OCI-LY7 (cell line): ENCODE results near the gene WWOX. TPM values are rescaled to one million over a fixed set of nuclear protein-coding genes. Genes with fewer than 3 reads are reported as not detected.
A peak's percentile ranks its signal among the peaks of the same experiment; 100 is the strongest.

Source experiments
- BruUV-seq: library from RNA; stranded (reverse); fragments of 400-500 nt; replicated peaks from 2 replicates; lab custom pipeline; 2021; lab: Mats Ljungman, UMichigan
- CTCF ChIA-PET: fragments of 300-600 bp; sonication (Branson Sonifier 250); formaldehyde crosslinking; loops from one replicate; lab custom pipeline; 2022; ENCODE audit warnings: antibody characterized with exemption; ENCODE audit not compliant: unreplicated experiment; lab: Charles Lee
- POLR2A ChIA-PET: fragments of 300-600 bp; sonication (Branson Sonifier 250); formaldehyde crosslinking; loops from one replicate; lab custom pipeline; 2022; ENCODE audit warnings: antibody characterized with exemption; lab: Charles Lee
- DNase-seq: peaks from one replicate; pipeline ENCODE4 v3.0.0-alpha.2; 2015; ENCODE audit warnings: low spot score
- H2AFZ ChIP-seq: fragments of 200-600 bp; sonication (generic), shearing (Covaris generic); 2 replicates; pipeline ENCODE4 v1.6.1; 2014; ENCODE audit warnings: mild to moderate bottlenecking, antibody characterized with exemption, low read length, moderate library complexity
- H3K27ac ChIP-seq: fragments of 200-600 bp; sonication (generic); 2 replicates; pipeline ENCODE4 v1.5.1; 2014; ENCODE audit warnings: mixed run types, low read depth, mild to moderate bottlenecking, moderate library complexity, low read length, inconsistent platforms; ENCODE audit not compliant: poor library complexity, severe bottlenecking
- H3K36me3 ChIP-seq: fragments of 200-600 bp; sonication (generic); 2 replicates; pipeline ENCODE4 v1.6.1; 2014; ENCODE audit warnings: mild to moderate bottlenecking, antibody characterized with exemption, low read length, moderate library complexity, mixed read lengths; ENCODE audit not compliant: insufficient read depth
- H3K4me1 ChIP-seq: fragments of 200-600 bp; sonication (generic); 2 replicates; pipeline ENCODE4 v1.5.1; 2014; ENCODE audit warnings: mild to moderate bottlenecking, low read length; ENCODE audit not compliant: insufficient read depth, poor library complexity, severe bottlenecking
- H3K4me2 ChIP-seq: fragments of 200-600 bp; sonication (generic); 2 replicates; pipeline ENCODE4 v1.6.1; 2014; ENCODE audit warnings: mild to moderate bottlenecking, low read length
- H3K4me3 ChIP-seq: fragments of 200-600 bp; sonication (generic); 2 replicates; pipeline ENCODE4 v1.5.1; 2014; ENCODE audit warnings: mild to moderate bottlenecking, low read depth, low read length; ENCODE audit not compliant: poor library complexity, severe bottlenecking
- H3K79me2 ChIP-seq: fragments of 200-600 bp; sonication (generic); 2 replicates; pipeline ENCODE4 v1.6.1; 2016; ENCODE audit warnings: low read depth, mild to moderate bottlenecking, low read length, moderate library complexity, mixed read lengths; ENCODE audit not compliant: insufficient read depth
- H3K9me2 ChIP-seq: fragments of 200-600 bp; sonication (generic); 2 replicates; pipeline ENCODE4 v1.6.1; 2016; ENCODE audit warnings: mild to moderate bottlenecking, low read length, mixed read lengths; ENCODE audit not compliant: insufficient read depth
- H3K9me3 ChIP-seq: fragments of 200-600 bp; sonication (generic); 2 replicates; pipeline ENCODE4 v1.6.1; 2014; ENCODE audit warnings: mild to moderate bottlenecking, mixed run types, low read length, mixed read lengths
- H4K20me1 ChIP-seq: fragments of 200-600 bp; sonication (generic); 2 replicates; pipeline ENCODE4 v1.6.1; 2014; ENCODE audit warnings: mild to moderate bottlenecking, antibody characterized with exemption, low read length, moderate library complexity, mixed read lengths; ENCODE audit not compliant: insufficient read depth
- CTCF ChIP-seq: fragments of 200-600 bp; sonication (generic); conservative IDR thresholded peaks from 2 replicates; pipeline ENCODE4 v1.5.1; 2014; ENCODE audit warnings: mild to moderate bottlenecking, antibody characterized with exemption, low read length, moderate library complexity, mixed read lengths
- EZH2phosphoT487 ChIP-seq: fragments of 200-600 bp; sonication (generic); IDR thresholded peaks from 2 replicates; pipeline ENCODE4 v1.6.1; 2018; ENCODE audit warnings: low read depth, borderline replicate concordance, mild to moderate bottlenecking, mixed run types, antibody characterized with exemption, low read length, moderate library complexity, mixed read lengths
- intact Hi-C: fragments of 100-400 bp; cut with micrococcal nuclease; formaldehyde crosslinking; loops from one replicate; pipeline ENCODE4 v1.10.0; 2022; ENCODE audit not compliant: unreplicated experiment
- total RNA-seq, 2 experiments: library from RNA; depleted of rRNA in 1 of 2; stranded (reverse); fragments of >200 nt in 1 of 2; shearing (Covaris generic) in 1 of 2; gene quantifications; 2 replicates each; pipeline ENCODE4 v1.2.3, GENCODE V29; 2014 to 2022

WWOX gene
- total RNA-seq, 2 experiments from 2014 or later: 40.2 to 47.6 TPM

GRCh38 chr16:78939597-78939996 lies 840.1 kb downstream of the WWOX start:
- Histone ChIP-seq H3K36me3 (no peaks in the 10 kb centered on the region), H4K20me1 (no peaks in the 10 kb centered on the region), H2AFZ (no peak overlapping the region), H3K4me2 (0 out of 2 replicates have a peak overlapping the region, but pooled peaks have one; percentile 15), H3K79me2 (no peaks in the 10 kb centered on the region), H3K27ac (no peak overlapping the region), H3K4me3 (no peak overlapping the region), H3K9me3 (no peaks in the 10 kb centered on the region), H3K4me1 (no peaks in the 10 kb centered on the region), H3K9me2 (no peaks in the 10 kb centered on the region)
- TF ChIP-seq CTCF: no peak
- no TSS peak for BruUV-seq
- ChIA-PET CTCF (no interaction called here), POLR2A (no interaction called here)
- intact Hi-C loops: no loop called here
- DNase-seq: no peak

GRCh38 chr16:78942625-78943245 lies 843.3 kb downstream of the WWOX start:
- TF ChIP-seq CTCF (no peak), EZH2phosphoT487 (no peak)
- no peaks in the 10 kb centered on the region for H4K20me1 ChIP-seq
- BruUV-seq: no TSS peak
- intact Hi-C loops: no loop called here
- no peak overlapping the region for H3K4me3 ChIP-seq
- no peaks in the 10 kb centered on the region for H3K9me2 ChIP-seq
- no peaks in the 10 kb centered on the region for H3K79me2 ChIP-seq
- H3K4me1 ChIP-seq: no peaks in the 10 kb centered on the region
- H3K27ac ChIP-seq: no peak overlapping the region
- DNase-seq: no peak
- no peaks in the 10 kb centered on the region for H3K36me3 ChIP-seq
- ChIA-PET CTCF (no interaction called here), POLR2A (no interaction called here)
- no peaks in the 10 kb centered on the region for H3K9me3 ChIP-seq
- no peak overlapping the region for H2AFZ ChIP-seq
- no peak overlapping the region for H3K4me2 ChIP-seq

GRCh38 chr16:78945336-78945735 lies 845.9 kb downstream of the WWOX start:
- Histone ChIP-seq H3K36me3 (no peaks in the 10 kb centered on the region), H2AFZ (no peak overlapping the region), H3K9me3 (no peaks in the 10 kb centered on the region), H3K79me2 (no peaks in the 10 kb centered on the region), H4K20me1 (no peaks in the 10 kb centered on the region), H3K9me2 (no peaks in the 10 kb centered on the region), H3K4me2 (no peak overlapping the region), H3K4me1 (no peaks in the 10 kb centered on the region), H3K27ac (no peak overlapping the region), H3K4me3 (no peak overlapping the region)
- CTCF ChIA-PET: no interaction called here
- DNase-seq: no peak
- POLR2A ChIA-PET: no interaction called here
- BruUV-seq: no TSS peak
- intact Hi-C loops: no loop called here
- no peak for TF ChIP-seq EZH2phosphoT487
- TF ChIP-seq CTCF: no peak
